Measurements from ENCODE around the gene GAB1.

The GAB1 gene

GRCh38 chr4:143296397-143297067 lies 40.1 kb upstream of the GAB1 start:
- TF ChIP-seq OSR1 (CRISPR knock-in tag; IDR thresholded peaks at IDR 0.05) (no peak), TSHZ2 (CRISPR knock-in tag; IDR thresholded peaks at IDR 0.05) (no peak), ESRRG (CRISPR knock-in tag; IDR thresholded peaks at IDR 0.05) (no peak), TOX (CRISPR knock-in tag; IDR thresholded peaks at IDR 0.05; ENCODE audit: borderline replicate concordance) (no peak), ZNF70 (CRISPR knock-in tag; IDR thresholded peaks at IDR 0.05) (no peak), GLIS3 (CRISPR knock-in tag; IDR thresholded peaks at IDR 0.05) (no peak), SNAI2 (CRISPR knock-in tag; IDR thresholded peaks at IDR 0.05) (no peak), ARNTL (CRISPR knock-in tag; IDR thresholded peaks at IDR 0.05; ENCODE audit: borderline replicate concordance, low read depth) (no peak), ZNF565 (CRISPR knock-in tag; conservative IDR thresholded peaks at IDR 0.05; ENCODE audit: low read depth) (no peak), PATZ1 (CRISPR knock-in tag; IDR thresholded peaks at IDR 0.05; ENCODE audit: borderline replicate concordance) (no peak)
- TF ChIP-seq, protein P1, sequence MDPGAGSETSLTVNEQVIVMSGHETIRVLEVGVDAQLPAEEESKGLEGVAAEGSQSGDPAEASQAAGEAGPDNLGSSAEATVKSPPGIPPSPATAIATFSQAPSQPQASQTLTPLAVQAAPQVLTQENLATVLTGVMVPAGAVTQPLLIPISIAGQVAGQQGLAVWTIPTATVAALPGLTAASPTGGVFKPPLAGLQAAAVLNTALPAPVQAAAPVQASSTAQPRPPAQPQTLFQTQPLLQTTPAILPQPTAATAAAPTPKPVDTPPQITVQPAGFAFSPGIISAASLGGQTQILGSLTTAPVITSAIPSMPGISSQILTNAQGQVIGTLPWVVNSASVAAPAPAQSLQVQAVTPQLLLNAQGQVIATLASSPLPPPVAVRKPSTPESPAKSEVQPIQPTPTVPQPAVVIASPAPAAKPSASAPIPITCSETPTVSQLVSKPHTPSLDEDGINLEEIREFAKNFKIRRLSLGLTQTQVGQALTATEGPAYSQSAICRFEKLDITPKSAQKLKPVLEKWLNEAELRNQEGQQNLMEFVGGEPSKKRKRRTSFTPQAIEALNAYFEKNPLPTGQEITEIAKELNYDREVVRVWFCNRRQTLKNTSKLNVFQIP (CRISPR knock-in tag; IDR thresholded peaks at IDR 0.05; ENCODE audit: borderline replicate concordance, low read depth) = no peak
- ATAC-seq = no peak

DNA sequence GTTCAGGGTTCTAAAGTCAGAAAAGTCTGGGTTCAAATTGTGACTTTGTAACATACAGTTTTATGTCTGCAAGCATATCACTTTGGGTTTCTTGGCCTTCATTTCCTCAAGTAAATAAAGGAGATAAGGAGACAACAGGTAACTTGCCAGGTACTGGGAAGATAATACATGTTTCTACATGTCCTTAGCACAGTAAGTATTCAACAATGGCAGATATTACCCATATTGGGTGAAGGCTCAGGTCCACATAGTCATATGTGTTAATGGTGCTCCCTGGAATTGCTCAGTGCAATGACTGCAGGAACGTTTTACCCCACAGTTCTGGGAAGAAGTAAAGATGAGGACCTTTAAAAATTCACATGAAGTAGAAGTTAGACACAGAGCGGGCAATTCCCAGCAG lies 35.8 kb upstream of the GAB1 start:
- no peak for ATAC-seq
- TF ChIP-seq ISL1 (CRISPR knock-in tag; IDR thresholded peaks at IDR 0.05) (no peak), OSR1 (CRISPR knock-in tag; IDR thresholded peaks at IDR 0.05) (no peak), SNAI2 (CRISPR knock-in tag; IDR thresholded peaks at IDR 0.05) (no peak), ZFP30 (CRISPR knock-in tag; IDR thresholded peaks at IDR 0.05) (no peak), PPARA (CRISPR knock-in tag; IDR thresholded peaks at IDR 0.05; ENCODE audit: borderline replicate concordance) (no peak), RARB (CRISPR knock-in tag; IDR thresholded peaks at IDR 0.05) (no peak), ARNTL (CRISPR knock-in tag; IDR thresholded peaks at IDR 0.05; ENCODE audit: borderline replicate concordance, low read depth) (no peak), ZNF8 (CRISPR knock-in tag; IDR thresholded peaks at IDR 0.05) (no peak), TSHZ2 (CRISPR knock-in tag; IDR thresholded peaks at IDR 0.05) (no peak), GLIS3 (CRISPR knock-in tag; IDR thresholded peaks at IDR 0.05) (no peak), BACH2 (CRISPR knock-in tag; IDR thresholded peaks at IDR 0.05; ENCODE audit: borderline replicate concordance) (no peak), ZC3H10 (CRISPR knock-in tag; IDR thresholded peaks at IDR 0.05) (no peak), ZNF70 (CRISPR knock-in tag; IDR thresholded peaks at IDR 0.05) (no peak), CSDC2 (CRISPR knock-in tag; IDR thresholded peaks at IDR 0.05) (no peak), TCF4 (CRISPR knock-in tag; IDR thresholded peaks at IDR 0.05; ENCODE audit: borderline replicate concordance) (no peak), ZNF565 (CRISPR knock-in tag; conservative IDR thresholded peaks at IDR 0.05; ENCODE audit: low read depth) (no peak), ZFP3 (CRISPR knock-in tag; IDR thresholded peaks at IDR 0.05) (no peak)
- TF ChIP-seq, protein P2, sequence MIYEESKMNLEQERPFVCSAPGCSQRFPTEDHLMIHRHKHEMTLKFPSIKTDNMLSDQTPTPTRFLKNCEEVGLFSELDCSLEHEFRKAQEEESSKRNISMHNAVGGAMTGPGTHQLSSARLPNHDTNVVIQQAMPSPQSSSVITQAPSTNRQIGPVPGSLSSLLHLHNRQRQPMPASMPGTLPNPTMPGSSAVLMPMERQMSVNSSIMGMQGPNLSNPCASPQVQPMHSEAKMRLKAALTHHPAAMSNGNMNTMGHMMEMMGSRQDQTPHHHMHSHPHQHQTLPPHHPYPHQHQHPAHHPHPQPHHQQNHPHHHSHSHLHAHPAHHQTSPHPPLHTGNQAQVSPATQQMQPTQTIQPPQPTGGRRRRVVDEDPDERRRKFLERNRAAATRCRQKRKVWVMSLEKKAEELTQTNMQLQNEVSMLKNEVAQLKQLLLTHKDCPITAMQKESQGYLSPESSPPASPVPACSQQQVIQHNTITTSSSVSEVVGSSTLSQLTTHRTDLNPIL (CRISPR knock-in tag; IDR thresholded peaks at IDR 0.05; ENCODE audit: low read depth) = no peak
- TF ChIP-seq, protein P3, sequence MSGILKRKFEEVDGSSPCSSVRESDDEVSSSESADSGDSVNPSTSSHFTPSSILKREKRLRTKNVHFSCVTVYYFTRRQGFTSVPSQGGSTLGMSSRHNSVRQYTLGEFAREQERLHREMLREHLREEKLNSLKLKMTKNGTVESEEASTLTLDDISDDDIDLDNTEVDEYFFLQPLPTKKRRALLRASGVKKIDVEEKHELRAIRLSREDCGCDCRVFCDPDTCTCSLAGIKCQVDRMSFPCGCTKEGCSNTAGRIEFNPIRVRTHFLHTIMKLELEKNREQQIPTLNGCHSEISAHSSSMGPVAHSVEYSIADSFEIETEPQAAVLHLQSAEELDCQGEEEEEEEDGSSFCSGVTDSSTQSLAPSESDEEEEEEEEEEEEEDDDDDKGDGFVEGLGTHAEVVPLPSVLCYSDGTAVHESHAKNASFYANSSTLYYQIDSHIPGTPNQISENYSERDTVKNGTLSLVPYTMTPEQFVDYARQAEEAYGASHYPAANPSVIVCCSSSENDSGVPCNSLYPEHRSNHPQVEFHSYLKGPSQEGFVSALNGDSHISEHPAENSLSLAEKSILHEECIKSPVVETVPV (CRISPR knock-in tag; IDR thresholded peaks at IDR 0.05) = no peak
- TF ChIP-seq, protein P1 (CRISPR knock-in tag; IDR thresholded peaks at IDR 0.05; ENCODE audit: borderline replicate concordance, low read depth) = no peak
